ENCODE measurements around the gene APEX1.
"Not testable (repeated sequence)": the region's sequence is repeated elsewhere in the genome, so short reads cannot be mapped to it uniquely, and the experiment has no call there.

GRCh38 chr14:20443650-20444049 lies 11.4 kb upstream of the APEX1 start:
- not testable (repeated sequence) for TF ChIP-seq POLR2AphosphoS5 (IDR thresholded peaks at IDR 0.05; ENCODE audit: low read depth, low read length); POLR2A (IDR thresholded peaks at IDR 0.05; ENCODE audit: low read depth, low read length); PAX5 (IDR thresholded peaks at IDR 0.05; ENCODE audit: insufficient read depth, low read length, severe bottlenecking); POU2F2 (IDR thresholded peaks at IDR 0.05; ENCODE audit: low read depth, low read length); SPI1 (IDR thresholded peaks at IDR 0.05; ENCODE audit: low read depth, low read length); TAF1 (IDR thresholded peaks at IDR 0.05; ENCODE audit: low read depth, low read length)
